Thyroid gland (tissue), 4 donors: ENCODE measurements around the gene GAS7. TPM values are rescaled to one million over a fixed set of nuclear protein-coding genes. Genes with fewer than 3 reads are reported as not detected.

ENCODE experiments used
- DNase-seq, 2 donors: peaks; one replicate each; pipeline ENCODE4 v3.0.0-alpha.2; 2019
- H3K27ac ChIP-seq, 3 donors: fragments of 200-600 bp; sonication (generic); 1 replicate in 2 of 3; 2 replicates in 1 of 3; pipeline ENCODE4 v1.5.1; 2016 to 2019; ENCODE audit warnings: mild to moderate bottlenecking in 1 of 3, moderate library complexity in 1 of 3
- H3K27me3 ChIP-seq: fragments of 200-600 bp; sonication (generic); one replicate; pipeline ENCODE4 v1.5.1; 2019
- H3K36me3 ChIP-seq, 2 donors: fragments of 200-600 bp; sonication (generic); one replicate each; pipeline ENCODE4 v1.5.1; 2016 to 2019
- H3K4me1 ChIP-seq, 2 donors: fragments of 200-600 bp; sonication (generic); one replicate each; pipeline ENCODE4 v1.5.1; 2017 to 2019
- H3K4me3 ChIP-seq, 3 donors: fragments of 200-600 bp; sonication (generic); replicated peaks in 1 of 3; 1 replicate in 2 of 3; 2 replicates in 1 of 3; pipeline ENCODE4 v1.5.1; 2016; ENCODE audit warnings: mild to moderate bottlenecking in 1 of 3
- H3K9me3 ChIP-seq: fragments of 200-600 bp; sonication (generic); one replicate; pipeline ENCODE4 v1.5.1; 2017
- POLR2A ChIP-seq, 2 donors: fragments of 450-650 bp; IDR thresholded peaks; one replicate each; pipeline ENCODE4 v1.6.1; 2017; ENCODE audit warnings: antibody characterized with exemption in 2 of 2, mild to moderate bottlenecking in 2 of 2, moderate library complexity in 1 of 2
- WGBS, 2 donors: methylation state at CpG; one replicate each; pipeline ENCODE4 v1.1.5; 2017; 5-methylcytosine and 5-hydroxymethylcytosine counted together
- intact Hi-C: fragments of 100-400 bp; cut with DNase I; formaldehyde crosslinking; loops from one replicate; pipeline ENCODE4 v1.15.1; 2023
- total RNA-seq, 4 donors: library from RNA; depleted of rRNA; stranded (reverse); fragments of >200 nt; gene quantifications; one replicate each; pipeline ENCODE4 v1.2.3, GENCODE V29; 2016
- TF ChIP-seq, protein P1 (sequence below), 6 experiments: fragments of 200-600 bp in 3 of 6; fragments of 450-650 bp in 3 of 6; sonication (generic) in 3 of 6; IDR thresholded peaks; one replicate each; pipeline ENCODE4 v1.5.1; 2016 to 2019; ENCODE audit warnings: antibody characterized with exemption in 6 of 6, mild to moderate bottlenecking in 2 of 6, inconsistent platforms in 1 of 6, moderate library complexity in 1 of 6

Gene GAS7
- total RNA-seq, 4 donors from 2014 or later = 7.5 to 30.3 (median 24.1) TPM

DNA sequence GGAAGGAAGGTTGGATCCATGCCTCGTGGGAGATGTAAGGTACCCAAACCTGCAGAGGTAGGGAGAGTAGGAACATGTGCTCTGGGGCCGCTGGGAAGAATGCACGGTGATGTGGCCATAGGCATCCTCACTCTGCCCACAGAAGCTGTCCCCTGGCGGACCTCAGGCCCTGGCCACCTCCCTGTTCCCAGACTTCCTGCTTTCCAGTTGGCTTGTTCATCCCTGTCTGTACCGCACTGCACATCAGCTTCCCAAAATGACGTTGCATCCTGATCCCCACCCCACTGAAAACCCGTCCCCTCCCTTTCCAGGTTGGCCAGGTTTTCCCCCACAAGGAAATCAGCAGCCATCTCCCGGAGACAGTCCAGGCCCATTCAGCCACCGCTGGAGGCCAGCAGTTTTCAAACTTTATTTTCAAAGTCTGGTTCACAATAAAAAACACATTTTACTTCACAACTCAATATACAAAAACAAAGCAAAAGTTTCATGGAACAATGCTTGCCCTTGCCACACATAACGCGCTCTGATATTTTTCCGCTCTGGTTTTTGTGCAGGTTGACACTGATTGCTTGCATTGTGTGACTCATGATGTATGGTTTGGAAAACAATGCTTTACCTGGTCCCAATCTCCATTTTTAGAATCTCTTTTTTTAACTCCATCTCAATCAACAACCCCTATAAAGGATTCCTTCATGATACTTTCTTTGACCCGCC lies 143.0 kb downstream of the GAS7 start:
- WGBS, 2 donors = 82 to 84% methylated on average over 13 of the region's 13 CpGs
- Histone ChIP-seq H3K4me1 (peaks cover 0 to 3% of the 10 kb centered on the region in 2 donors), H3K27me3 (no peaks in the 10 kb centered on the region), H3K36me3 (no peaks in the 10 kb centered on the region), H3K9me3 (no peaks in the 10 kb centered on the region), H3K27ac (no peak overlapping the region), H3K4me3 (no peak overlapping the region)
- peak; percentile 6 to 18 for DNase-seq
- no peak for TF ChIP-seq POLR2A (IDR thresholded peaks at IDR 0.05)
- TF ChIP-seq, protein P1, sequence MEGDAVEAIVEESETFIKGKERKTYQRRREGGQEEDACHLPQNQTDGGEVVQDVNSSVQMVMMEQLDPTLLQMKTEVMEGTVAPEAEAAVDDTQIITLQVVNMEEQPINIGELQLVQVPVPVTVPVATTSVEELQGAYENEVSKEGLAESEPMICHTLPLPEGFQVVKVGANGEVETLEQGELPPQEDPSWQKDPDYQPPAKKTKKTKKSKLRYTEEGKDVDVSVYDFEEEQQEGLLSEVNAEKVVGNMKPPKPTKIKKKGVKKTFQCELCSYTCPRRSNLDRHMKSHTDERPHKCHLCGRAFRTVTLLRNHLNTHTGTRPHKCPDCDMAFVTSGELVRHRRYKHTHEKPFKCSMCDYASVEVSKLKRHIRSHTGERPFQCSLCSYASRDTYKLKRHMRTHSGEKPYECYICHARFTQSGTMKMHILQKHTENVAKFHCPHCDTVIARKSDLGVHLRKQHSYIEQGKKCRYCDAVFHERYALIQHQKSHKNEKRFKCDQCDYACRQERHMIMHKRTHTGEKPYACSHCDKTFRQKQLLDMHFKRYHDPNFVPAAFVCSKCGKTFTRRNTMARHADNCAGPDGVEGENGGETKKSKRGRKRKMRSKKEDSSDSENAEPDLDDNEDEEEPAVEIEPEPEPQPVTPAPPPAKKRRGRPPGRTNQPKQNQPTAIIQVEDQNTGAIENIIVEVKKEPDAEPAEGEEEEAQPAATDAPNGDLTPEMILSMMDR (IDR thresholded peaks at IDR 0.05) = no peak
- intact Hi-C loops = no loop called here

DNA sequence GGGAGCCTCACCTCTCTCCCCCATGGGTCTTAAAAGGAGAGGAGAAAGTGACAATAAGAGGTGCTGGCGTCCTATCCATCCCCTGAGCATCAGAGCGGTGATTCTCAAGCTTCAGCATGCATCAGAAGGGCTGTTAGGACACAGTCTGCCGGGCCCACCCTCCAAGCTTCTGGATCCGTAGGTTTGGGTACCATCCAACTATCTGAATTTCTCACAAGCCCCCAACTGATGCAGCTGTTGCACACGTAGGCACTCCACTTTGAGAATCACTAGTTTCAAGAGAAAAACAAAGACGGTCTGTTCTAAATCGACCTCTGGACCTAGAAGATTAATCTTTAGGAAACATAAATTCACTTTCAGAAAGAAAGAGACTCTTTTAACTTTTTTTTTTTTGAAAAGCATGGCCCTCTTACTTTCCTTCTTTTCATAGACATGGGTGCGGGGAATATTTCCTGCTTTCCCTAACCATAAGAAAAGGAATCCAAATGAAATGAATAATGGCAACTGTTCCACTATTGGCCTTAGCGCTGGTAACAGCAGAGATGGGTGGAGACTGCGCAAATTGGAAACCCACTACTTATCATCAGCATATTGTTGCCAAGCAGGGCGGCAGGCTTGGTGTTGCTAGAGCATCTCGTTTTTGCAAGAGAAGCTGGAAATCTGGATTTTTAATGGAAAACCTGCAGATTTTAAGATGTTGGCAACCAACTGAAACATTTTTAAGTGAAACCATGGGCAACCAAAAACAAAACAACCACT lies 144.4 kb downstream of the GAS7 start:
- no peak overlapping the region for H3K4me3 ChIP-seq
- H3K27me3 ChIP-seq = no peaks in the 10 kb centered on the region
- no peak for TF ChIP-seq POLR2A (IDR thresholded peaks at IDR 0.05)
- TF ChIP-seq, protein P1 (IDR thresholded peaks at IDR 0.05) = no peak
- H3K27ac ChIP-seq = no peak overlapping the region
- WGBS, 2 donors = 77 to 79% methylated on average over 12 of the region's 12 CpGs
- H3K9me3 ChIP-seq = no peaks in the 10 kb centered on the region
- H3K36me3 ChIP-seq = no peaks in the 10 kb centered on the region
- peaks cover 0 to 3% of the 10 kb centered on the region in 2 donors for H3K4me1 ChIP-seq
- intact Hi-C loops = no loop called here
- no peak for DNase-seq

DNA sequence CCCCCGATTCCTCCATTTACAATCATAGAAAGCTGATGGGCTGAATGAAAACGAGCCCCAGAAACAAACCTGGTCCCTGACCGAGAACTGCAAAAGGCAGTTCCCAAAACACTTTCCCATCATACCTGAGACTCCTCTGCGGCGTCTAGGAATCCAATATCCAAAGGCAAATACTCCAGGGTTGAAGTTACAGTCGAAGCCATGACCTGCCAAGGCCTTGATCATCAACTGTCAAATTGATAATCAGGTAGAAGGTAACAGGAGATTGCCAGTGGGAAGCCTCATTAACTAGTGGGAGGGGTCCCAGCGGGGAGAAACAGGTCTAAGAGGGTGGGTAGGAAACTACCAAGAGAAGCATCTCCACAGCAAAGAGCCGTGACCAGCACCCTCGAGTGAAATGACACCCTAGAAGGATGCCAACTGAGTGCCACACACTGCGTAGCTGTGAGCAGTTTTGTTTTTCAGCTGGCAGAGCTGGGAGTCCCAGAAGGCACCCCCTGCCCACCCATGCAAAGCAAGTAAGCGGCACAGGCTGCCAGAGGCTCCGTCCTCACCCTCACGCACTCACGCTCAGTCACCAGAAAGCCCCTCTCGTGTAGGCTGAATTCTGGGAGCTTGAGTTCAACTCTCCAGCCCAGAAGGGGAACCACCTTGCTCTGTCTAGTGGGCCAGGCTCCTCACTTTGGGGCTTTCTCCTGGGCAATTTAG lies 146.1 kb downstream of the GAS7 start:
- 59 to 68% methylated on average over 15 of the region's 15 CpGs for WGBS, 2 donors
- Histone ChIP-seq H3K4me3 (no peak overlapping the region), H3K27ac (no peak overlapping the region), H3K36me3 (no peaks in the 10 kb centered on the region), H3K9me3 (no peaks in the 10 kb centered on the region), H3K4me1 (peaks cover 0 to 3% of the 10 kb centered on the region in 2 donors), H3K27me3 (no peaks in the 10 kb centered on the region)
- TF ChIP-seq, protein P1 (IDR thresholded peaks at IDR 0.05) = no peak
- no peak for TF ChIP-seq POLR2A (IDR thresholded peaks at IDR 0.05)
- intact Hi-C loops = no loop called here
- DNase-seq = no peak

DNA sequence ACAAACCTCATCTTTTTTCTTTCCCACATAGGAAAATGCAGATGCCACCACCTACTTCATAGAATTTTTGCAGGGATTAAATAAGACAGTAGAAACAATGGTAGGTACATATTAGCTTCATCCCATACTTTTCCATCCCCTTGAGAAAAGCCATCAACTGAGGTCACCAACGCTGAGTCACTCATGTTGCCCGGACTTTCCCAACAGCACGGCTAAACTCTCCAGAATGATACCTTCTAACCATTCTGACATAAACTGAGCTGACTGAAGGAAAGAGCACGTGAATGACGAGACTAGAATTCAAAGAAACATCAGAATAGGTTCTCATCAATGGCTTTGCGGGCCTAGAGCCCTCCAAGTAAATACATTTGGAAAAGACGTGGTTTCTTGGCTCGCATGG lies 147.3 kb downstream of the GAS7 start:
- TF ChIP-seq, protein P1 (IDR thresholded peaks at IDR 0.05) = no peak
- TF ChIP-seq POLR2A (IDR thresholded peaks at IDR 0.05) = no peak
- peak overlapping the region in 1 of 3 donors; percentile 43 for H3K27ac ChIP-seq
- peaks cover 0 to 3% of the 10 kb centered on the region in 2 donors for H3K4me1 ChIP-seq
- WGBS, 2 donors = 88 to 92% methylated on average over 8 of the region's 8 CpGs
- intact Hi-C loops = no loop called here
- DNase-seq = no peak
- no peaks in the 10 kb centered on the region for H3K27me3 ChIP-seq
- no peaks in the 10 kb centered on the region for H3K36me3 ChIP-seq
- H3K4me3 ChIP-seq = no peak overlapping the region
- no peaks in the 10 kb centered on the region for H3K9me3 ChIP-seq
